AG09309 (cell line): Measurements from ENCODE around the gene SNX1.

Experiments used
- DNase-seq: peaks from one replicate; pipeline ENCODE4 v3.0.0-alpha.2; 2010; ENCODE audit warnings: low read depth
- H3K4me3 ChIP-seq: 2 replicates; pipeline ENCODE4 v1.5.1; 2011; ENCODE audit warnings: mild to moderate bottlenecking, low read depth, low read length, moderate library complexity; ENCODE audit not compliant: control insufficient read depth
- CTCF ChIP-seq: IDR thresholded peaks from 2 replicates; pipeline ENCODE4 v1.5.1; 2011; ENCODE audit warnings: mild to moderate bottlenecking, low read depth, low read length, inconsistent platforms; ENCODE audit not compliant: insufficient read depth, control insufficient read depth; ENCODE audit errors: missing control alignments

Gene SNX1

GRCh38 chr15:64187396-64188191 is 91.8 kb downstream of the SNX1 start:
- no peak for DNase-seq
- no peak overlapping the region for H3K4me3 ChIP-seq
- TF ChIP-seq CTCF: no peak
